ENCODE data around the gene COL13A1. TPM values are rescaled to one million over a fixed set of nuclear protein-coding genes. Genes with fewer than 3 reads are reported as not detected.

Gene COL13A1
- total and polyA plus RNA-seq, 4 donors = 0.17 to 0.47 (median 0.18) TPM

GRCh38 chr10:69873135-69873639 is 71.5 kb downstream of the COL13A1 start:
- Histone ChIP-seq H3K27ac (ENCODE audit: low read depth in 1 of 2, low read length in 2 of 2) (no peak overlapping the region), H3K9me3 (ENCODE audit: control insufficient read depth in 4 of 4, low read length in 3 of 4) (no peaks in the 10 kb centered on the region), H3K36me3 (ENCODE audit: control insufficient read depth in 4 of 4, insufficient read depth in 3 of 4, low read depth in 1 of 4, low read length in 3 of 4) (no peaks in the 10 kb centered on the region), H3K9ac (ENCODE audit: low read depth in 1 of 2, low read length in 2 of 2) (no peak overlapping the region), H3K4me1 (ENCODE audit: control insufficient read depth in 4 of 4, insufficient read depth in 4 of 4, low read length in 3 of 4) (peaks cover 0 to 2% (median 0%) of the 10 kb centered on the region in 4 donors), H3K4me3 (ENCODE audit: low read depth in 1 of 3, low read length in 3 of 3) (no peak overlapping the region), H3K27me3 (ENCODE audit: control insufficient read depth in 4 of 4, insufficient read depth in 4 of 4, low read length in 3 of 4) (no peaks in the 10 kb centered on the region)
- 88% methylated on average over 4 of the region's 4 CpGs for WGBS
- TF ChIP-seq JUND (IDR thresholded peaks at IDR 0.05) = no peak
- TF ChIP-seq, protein P1, sequence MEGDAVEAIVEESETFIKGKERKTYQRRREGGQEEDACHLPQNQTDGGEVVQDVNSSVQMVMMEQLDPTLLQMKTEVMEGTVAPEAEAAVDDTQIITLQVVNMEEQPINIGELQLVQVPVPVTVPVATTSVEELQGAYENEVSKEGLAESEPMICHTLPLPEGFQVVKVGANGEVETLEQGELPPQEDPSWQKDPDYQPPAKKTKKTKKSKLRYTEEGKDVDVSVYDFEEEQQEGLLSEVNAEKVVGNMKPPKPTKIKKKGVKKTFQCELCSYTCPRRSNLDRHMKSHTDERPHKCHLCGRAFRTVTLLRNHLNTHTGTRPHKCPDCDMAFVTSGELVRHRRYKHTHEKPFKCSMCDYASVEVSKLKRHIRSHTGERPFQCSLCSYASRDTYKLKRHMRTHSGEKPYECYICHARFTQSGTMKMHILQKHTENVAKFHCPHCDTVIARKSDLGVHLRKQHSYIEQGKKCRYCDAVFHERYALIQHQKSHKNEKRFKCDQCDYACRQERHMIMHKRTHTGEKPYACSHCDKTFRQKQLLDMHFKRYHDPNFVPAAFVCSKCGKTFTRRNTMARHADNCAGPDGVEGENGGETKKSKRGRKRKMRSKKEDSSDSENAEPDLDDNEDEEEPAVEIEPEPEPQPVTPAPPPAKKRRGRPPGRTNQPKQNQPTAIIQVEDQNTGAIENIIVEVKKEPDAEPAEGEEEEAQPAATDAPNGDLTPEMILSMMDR (IDR thresholded peaks at IDR 0.05; ENCODE audit: low read depth, low read length, missing input control) = no peak
- DNase-seq (ENCODE audit: low spot score) = no peak

DNA sequence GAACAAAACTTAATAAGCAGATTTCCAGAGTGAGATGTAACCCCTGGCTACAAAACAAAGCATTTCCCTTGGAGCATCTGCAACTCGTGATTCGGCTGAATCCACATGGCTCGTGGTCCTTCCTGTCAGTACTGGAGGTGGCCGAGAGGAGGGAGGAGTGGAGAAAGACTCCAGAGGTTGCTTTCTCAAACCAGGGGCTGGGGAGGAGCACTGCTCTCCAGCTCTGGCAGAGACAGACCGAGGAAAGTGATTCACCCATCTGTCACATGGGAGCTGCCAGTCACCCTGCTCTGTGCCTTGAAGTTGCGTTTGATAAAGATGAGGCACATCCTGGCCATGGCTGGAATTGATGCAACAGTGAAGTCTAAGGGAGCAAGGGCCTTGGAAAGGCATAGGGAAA is 72.7 kb downstream of the COL13A1 start:
- WGBS = 67% methylated on average over 6 of the region's 6 CpGs
- H3K27ac ChIP-seq (ENCODE audit: low read depth in 1 of 2, low read length in 2 of 2) = no peak overlapping the region

More for the DNA sequence above, 72.7 kb downstream of the COL13A1 start:
- H3K9me3 ChIP-seq (ENCODE audit: control insufficient read depth in 4 of 4, low read length in 3 of 4) = no peaks in the 10 kb centered on the region
- no peaks in the 10 kb centered on the region for H3K36me3 ChIP-seq (ENCODE audit: control insufficient read depth in 4 of 4, insufficient read depth in 3 of 4, low read depth in 1 of 4, low read length in 3 of 4)
- no peak for TF ChIP-seq HNF4A (conservative IDR thresholded peaks at IDR 0.05)
- no peak for TF ChIP-seq HNF4G (IDR thresholded peaks at IDR 0.05)
- no peak for TF ChIP-seq NR2F2 (IDR thresholded peaks at IDR 0.05)
- no peak for TF ChIP-seq RAD21 (IDR thresholded peaks at IDR 0.05)
- TF ChIP-seq, protein P2, sequence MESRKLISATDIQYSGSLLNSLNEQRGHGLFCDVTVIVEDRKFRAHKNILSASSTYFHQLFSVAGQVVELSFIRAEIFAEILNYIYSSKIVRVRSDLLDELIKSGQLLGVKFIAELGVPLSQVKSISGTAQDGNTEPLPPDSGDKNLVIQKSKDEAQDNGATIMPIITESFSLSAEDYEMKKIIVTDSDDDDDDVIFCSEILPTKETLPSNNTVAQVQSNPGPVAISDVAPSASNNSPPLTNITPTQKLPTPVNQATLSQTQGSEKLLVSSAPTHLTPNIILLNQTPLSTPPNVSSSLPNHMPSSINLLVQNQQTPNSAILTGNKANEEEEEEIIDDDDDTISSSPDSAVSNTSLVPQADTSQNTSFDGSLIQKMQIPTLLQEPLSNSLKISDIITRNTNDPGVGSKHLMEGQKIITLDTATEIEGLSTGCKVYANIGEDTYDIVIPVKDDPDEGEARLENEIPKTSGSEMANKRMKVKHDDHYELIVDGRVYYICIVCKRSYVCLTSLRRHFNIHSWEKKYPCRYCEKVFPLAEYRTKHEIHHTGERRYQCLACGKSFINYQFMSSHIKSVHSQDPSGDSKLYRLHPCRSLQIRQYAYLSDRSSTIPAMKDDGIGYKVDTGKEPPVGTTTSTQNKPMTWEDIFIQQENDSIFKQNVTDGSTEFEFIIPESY (IDR thresholded peaks at IDR 0.05) = no peak
- no peak for TF ChIP-seq FOXA1 (IDR thresholded peaks at IDR 0.05)
- TF ChIP-seq, protein P3, sequence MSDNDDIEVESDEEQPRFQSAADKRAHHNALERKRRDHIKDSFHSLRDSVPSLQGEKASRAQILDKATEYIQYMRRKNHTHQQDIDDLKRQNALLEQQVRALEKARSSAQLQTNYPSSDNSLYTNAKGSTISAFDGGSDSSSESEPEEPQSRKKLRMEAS (IDR thresholded peaks at IDR 0.05) = no peak
- no peak for TF ChIP-seq JUND (IDR thresholded peaks at IDR 0.05)
- no peak for TF ChIP-seq YY1 (IDR thresholded peaks at IDR 0.05)
- TF ChIP-seq, protein P4, sequence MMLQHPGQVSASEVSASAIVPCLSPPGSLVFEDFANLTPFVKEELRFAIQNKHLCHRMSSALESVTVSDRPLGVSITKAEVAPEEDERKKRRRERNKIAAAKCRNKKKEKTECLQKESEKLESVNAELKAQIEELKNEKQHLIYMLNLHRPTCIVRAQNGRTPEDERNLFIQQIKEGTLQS (IDR thresholded peaks at IDR 0.05) = no peak
- TF ChIP-seq REST (IDR thresholded peaks at IDR 0.05) = no peak
- TF ChIP-seq FOXA2 (IDR thresholded peaks at IDR 0.05) = no peak
- no peak for TF ChIP-seq RXRA (IDR thresholded peaks at IDR 0.05)
- TF ChIP-seq EGR1 (IDR thresholded peaks at IDR 0.05; ENCODE audit: low read depth in 2 of 2) = no peak
- H3K27me3 ChIP-seq (ENCODE audit: control insufficient read depth in 4 of 4, insufficient read depth in 4 of 4, low read length in 3 of 4) = no peaks in the 10 kb centered on the region
- H3K4me1 ChIP-seq (ENCODE audit: control insufficient read depth in 4 of 4, insufficient read depth in 4 of 4, low read length in 3 of 4) = no peaks in the 10 kb centered on the region
- no peak for DNase-seq (ENCODE audit: low spot score)
- H3K4me3 ChIP-seq (ENCODE audit: low read depth in 1 of 3, low read length in 3 of 3) = no peak overlapping the region
- H3K9ac ChIP-seq (ENCODE audit: low read depth in 1 of 2, low read length in 2 of 2) = no peak overlapping the region
